ENCODE data around the gene RET. TPM values are rescaled to one million over a fixed set of nuclear protein-coding genes. Genes with fewer than 3 reads are reported as not detected.

The RET gene
- total RNA-seq, 1 experiment from 2014 or later, result 21.4 TPM

DNA sequence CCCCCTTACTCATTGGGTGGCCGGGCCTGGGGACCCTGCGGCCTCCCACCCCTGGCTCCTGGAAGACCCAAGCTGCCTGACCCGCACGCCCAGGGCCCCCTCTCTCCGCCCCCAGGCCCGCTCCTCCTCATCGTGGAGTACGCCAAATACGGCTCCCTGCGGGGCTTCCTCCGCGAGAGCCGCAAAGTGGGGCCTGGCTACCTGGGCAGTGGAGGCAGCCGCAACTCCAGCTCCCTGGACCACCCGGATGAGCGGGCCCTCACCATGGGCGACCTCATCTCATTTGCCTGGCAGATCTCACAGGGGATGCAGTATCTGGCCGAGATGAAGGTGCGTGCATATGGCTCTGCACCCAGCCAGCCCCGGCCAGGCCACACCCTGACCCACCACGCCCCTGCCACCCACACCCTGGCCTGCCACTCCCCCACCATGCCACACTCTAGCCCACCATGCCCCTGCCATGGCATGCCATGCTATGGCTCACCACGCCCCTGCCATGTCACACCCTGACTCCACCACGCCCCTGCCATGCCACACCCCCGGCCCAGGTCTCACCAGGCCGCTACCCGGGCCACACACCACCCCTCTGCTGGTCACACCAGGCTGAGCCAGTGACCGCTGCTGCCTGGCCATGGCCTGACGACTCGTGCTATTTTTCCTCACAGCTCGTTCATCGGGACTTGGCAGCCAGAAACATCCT, 42.7 kb downstream of the RET start (continued):
- TF ChIP-seq NFATC4 (CRISPR knock-in tag; IDR thresholded peaks at IDR 0.05) (no peak), MYBL2 (CRISPR knock-in tag; IDR thresholded peaks at IDR 0.05) (no peak), CREB1 (CRISPR knock-in tag; IDR thresholded peaks at IDR 0.05) (no peak)
- TF ChIP-seq, protein P1, sequence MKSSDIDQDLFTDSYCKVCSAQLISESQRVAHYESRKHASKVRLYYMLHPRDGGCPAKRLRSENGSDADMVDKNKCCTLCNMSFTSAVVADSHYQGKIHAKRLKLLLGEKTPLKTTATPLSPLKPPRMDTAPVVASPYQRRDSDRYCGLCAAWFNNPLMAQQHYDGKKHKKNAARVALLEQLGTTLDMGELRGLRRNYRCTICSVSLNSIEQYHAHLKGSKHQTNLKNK (CRISPR knock-in tag; IDR thresholded peaks at IDR 0.05), result no peak
- TF ChIP-seq, protein P2, sequence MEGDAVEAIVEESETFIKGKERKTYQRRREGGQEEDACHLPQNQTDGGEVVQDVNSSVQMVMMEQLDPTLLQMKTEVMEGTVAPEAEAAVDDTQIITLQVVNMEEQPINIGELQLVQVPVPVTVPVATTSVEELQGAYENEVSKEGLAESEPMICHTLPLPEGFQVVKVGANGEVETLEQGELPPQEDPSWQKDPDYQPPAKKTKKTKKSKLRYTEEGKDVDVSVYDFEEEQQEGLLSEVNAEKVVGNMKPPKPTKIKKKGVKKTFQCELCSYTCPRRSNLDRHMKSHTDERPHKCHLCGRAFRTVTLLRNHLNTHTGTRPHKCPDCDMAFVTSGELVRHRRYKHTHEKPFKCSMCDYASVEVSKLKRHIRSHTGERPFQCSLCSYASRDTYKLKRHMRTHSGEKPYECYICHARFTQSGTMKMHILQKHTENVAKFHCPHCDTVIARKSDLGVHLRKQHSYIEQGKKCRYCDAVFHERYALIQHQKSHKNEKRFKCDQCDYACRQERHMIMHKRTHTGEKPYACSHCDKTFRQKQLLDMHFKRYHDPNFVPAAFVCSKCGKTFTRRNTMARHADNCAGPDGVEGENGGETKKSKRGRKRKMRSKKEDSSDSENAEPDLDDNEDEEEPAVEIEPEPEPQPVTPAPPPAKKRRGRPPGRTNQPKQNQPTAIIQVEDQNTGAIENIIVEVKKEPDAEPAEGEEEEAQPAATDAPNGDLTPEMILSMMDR (IDR thresholded peaks at IDR 0.05), result no peak
- TF ChIP-seq, protein P3, sequence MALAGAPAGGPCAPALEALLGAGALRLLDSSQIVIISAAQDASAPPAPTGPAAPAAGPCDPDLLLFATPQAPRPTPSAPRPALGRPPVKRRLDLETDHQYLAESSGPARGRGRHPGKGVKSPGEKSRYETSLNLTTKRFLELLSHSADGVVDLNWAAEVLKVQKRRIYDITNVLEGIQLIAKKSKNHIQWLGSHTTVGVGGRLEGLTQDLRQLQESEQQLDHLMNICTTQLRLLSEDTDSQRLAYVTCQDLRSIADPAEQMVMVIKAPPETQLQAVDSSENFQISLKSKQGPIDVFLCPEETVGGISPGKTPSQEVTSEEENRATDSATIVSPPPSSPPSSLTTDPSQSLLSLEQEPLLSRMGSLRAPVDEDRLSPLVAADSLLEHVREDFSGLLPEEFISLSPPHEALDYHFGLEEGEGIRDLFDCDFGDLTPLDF (CRISPR knock-in tag; IDR thresholded peaks at IDR 0.05), result no peak
- TF ChIP-seq, protein P4, sequence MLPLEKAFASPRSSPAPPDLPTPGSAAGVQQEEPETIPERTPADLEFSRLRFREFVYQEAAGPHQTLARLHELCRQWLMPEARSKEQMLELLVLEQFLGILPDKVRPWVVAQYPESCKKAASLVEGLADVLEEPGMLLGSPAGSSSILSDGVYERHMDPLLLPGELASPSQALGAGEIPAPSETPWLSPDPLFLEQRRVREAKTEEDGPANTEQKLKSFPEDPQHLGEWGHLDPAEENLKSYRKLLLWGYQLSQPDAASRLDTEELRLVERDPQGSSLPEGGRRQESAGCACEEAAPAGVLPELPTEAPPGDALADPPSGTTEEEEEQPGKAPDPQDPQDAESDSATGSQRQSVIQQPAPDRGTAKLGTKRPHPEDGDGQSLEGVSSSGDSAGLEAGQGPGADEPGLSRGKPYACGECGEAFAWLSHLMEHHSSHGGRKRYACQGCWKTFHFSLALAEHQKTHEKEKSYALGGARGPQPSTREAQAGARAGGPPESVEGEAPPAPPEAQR (CRISPR knock-in tag; IDR thresholded peaks at IDR 0.05), result no peak
- TF ChIP-seq, protein P5, sequence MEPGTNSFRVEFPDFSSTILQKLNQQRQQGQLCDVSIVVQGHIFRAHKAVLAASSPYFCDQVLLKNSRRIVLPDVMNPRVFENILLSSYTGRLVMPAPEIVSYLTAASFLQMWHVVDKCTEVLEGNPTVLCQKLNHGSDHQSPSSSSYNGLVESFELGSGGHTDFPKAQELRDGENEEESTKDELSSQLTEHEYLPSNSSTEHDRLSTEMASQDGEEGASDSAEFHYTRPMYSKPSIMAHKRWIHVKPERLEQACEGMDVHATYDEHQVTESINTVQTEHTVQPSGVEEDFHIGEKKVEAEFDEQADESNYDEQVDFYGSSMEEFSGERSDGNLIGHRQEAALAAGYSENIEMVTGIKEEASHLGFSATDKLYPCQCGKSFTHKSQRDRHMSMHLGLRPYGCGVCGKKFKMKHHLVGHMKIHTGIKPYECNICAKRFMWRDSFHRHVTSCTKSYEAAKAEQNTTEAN (CRISPR knock-in tag; IDR thresholded peaks at IDR 0.05), result no peak

DNA sequence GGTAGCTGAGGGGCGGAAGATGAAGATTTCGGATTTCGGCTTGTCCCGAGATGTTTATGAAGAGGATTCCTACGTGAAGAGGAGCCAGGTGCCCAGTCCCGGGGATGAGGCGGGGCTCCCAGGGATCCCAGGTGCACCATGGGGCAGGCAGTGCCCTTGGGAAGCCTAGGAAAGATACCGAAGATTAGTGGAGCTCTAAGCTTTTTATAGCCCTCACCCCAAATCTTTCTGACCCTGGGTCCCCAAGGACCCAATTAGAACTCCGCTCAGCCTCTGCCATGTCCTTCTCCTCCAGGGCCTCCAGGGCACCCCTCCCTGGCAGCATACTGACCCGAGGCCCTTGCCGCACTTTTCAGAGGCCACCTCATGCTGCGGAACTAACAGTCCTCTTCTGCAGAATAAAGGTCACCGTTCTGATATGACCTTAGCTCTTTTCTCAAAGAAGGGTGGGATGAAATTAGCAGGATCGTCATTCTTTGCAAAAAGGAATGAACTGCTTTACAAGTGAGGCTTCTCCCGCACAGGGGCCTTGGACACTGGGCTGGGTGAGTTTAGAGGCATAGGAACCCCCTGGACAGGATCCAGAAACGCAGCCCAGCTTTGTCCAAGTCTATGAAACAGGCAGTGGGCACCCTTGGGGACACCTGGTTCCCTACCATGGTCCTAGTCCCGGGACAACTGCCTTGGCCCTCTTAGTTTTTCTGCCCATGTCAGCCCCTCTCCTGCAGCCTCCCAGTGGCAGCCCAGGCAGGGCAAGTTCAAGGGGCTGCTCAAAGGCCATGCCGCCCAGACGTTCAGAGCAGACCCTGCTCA, 43.5 kb downstream of the RET start:
- Mint-ChIP-seq H3K4me3 (no peak overlapping the region), H3K36me3 (no peaks in the 10 kb centered on the region), H3K27ac (no peak overlapping the region), H3K4me1 (no peaks in the 10 kb centered on the region), H3K27me3 (ENCODE audit: low read depth) (no peaks in the 10 kb centered on the region), H3K9me3 (no peaks in the 10 kb centered on the region)
- ChIA-PET CTCF (interaction anchor here (1.4 kb wide), 1 partner anchor 41 kb away, joined by 4 read pairs; no protein-coding TSS in a partner anchor), POLR2A (no interaction called here)
- TF ChIP-seq ZNF263 (CRISPR knock-in tag; IDR thresholded peaks at IDR 0.05; ENCODE audit: low read depth), result no peak
- no peak for TF ChIP-seq SMAD4 (CRISPR knock-in tag; IDR thresholded peaks at IDR 0.05)
- no peak for TF ChIP-seq GRHL2 (CRISPR knock-in tag; IDR thresholded peaks at IDR 0.05; ENCODE audit: insufficient replicate concordance, severe bottlenecking)
- no peak for TF ChIP-seq KAT7 (CRISPR knock-in tag; IDR thresholded peaks at IDR 0.05; ENCODE audit: borderline replicate concordance)
- TF ChIP-seq GTF2I (CRISPR knock-in tag; conservative IDR thresholded peaks at IDR 0.05), result no peak
- DNase-seq (ENCODE audit: low spot score), result no peak
- no peak for ATAC-seq

DNA sequence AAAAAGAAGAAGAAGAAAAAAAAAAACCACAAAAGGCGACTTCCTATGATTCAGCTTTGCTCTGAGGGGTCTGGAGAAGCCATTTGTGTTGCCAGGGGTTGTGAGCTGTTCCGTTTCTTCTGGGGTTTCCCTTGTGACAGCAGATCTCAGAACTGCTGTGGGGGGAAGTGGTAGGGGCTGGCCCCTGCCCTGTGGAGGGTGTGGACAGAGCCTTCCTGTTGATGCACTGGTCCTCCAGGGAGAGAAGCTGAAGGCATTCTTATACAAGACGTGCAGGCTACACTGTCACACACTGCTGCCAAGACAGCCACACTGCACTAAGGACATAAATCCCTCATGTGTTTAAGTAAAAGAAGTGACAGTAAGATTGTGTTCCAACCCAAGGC, 44.1 kb downstream of the RET start:
- TF ChIP-seq, protein P6, sequence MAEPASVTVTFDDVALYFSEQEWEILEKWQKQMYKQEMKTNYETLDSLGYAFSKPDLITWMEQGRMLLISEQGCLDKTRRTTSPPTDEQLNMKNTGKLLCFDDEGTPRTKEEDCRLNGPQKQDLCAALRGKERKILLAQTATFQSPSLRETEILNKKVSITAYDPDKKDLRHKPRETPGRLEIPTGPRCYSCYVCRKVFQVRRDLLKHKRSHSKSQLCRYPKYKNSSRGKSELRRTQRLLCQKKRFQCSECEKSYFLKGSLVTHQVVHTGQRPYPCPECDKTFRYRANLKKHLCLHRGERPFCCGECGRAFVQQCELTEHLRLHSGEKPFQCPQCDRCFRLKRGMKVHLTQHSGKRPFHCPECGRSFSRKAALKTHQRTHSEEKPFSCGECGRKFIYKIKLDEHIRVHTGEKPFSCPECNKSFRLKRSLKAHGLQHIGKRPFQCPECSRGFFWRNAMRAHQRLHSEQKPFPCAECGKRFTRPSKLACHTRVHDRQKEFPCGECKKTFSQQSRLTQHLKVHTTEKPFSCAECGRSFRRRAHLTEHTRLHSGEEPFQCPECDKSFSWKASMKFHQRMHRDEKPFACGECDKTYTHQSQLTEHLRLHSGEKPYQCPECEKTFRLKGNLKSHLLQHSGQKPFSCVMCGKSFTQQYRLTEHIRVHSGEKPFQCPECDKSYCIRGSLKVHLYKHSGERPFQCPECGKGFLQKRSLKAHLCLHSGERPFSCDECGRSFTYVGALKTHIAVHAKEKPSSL (CRISPR knock-in tag; conservative IDR thresholded peaks at IDR 0.05), result no peak
- TF ChIP-seq NR1H2 (CRISPR knock-in tag; IDR thresholded peaks at IDR 0.05), result no peak
- ChIA-PET CTCF (interaction anchor here (1.0 to 1.4 kb wide), 2 partner anchors 42 to 81 kb away, joined by 4 read pairs; no protein-coding TSS in a partner anchor), POLR2A (no interaction called here)
- DNase-seq (ENCODE audit: low spot score) (no peak), ATAC-seq (no peak)
- Mint-ChIP-seq H3K4me3 (no peak overlapping the region), H3K27ac (no peak overlapping the region), H3K9me3 (no peaks in the 10 kb centered on the region), H3K4me1 (no peaks in the 10 kb centered on the region), H3K36me3 (no peaks in the 10 kb centered on the region), H3K27me3 (ENCODE audit: low read depth) (no peaks in the 10 kb centered on the region)
